CD4-positive, alpha-beta memory T cell (primary cell): ENCODE results near the gene PLAC8. TPM values are rescaled to one million over a fixed set of nuclear protein-coding genes. Genes with fewer than 3 reads are reported as not detected.
A peak's percentile ranks its signal among the peaks of the same experiment; 100 is the strongest.
"Not testable (repeated sequence)": the region's sequence is repeated elsewhere in the genome, so short reads cannot be mapped to it uniquely, and the experiment has no call there.

ENCODE experiments used
- CTCF ChIA-PET: fragments of 350-600 bp; sonication (Branson Sonifier 250); formaldehyde crosslinking; loops from one replicate; lab custom pipeline; 2021; ENCODE audit warnings: inconsistent platforms; ENCODE audit not compliant: partially characterized antibody; lab: Charles Lee
- POLR2A ChIA-PET: fragments of 350-600 bp; sonication (Branson Sonifier 250); formaldehyde crosslinking; loops from one replicate; lab custom pipeline; 2021; ENCODE audit not compliant: partially characterized antibody; lab: Charles Lee
- DNase-seq, 5 donors: peaks; one replicate each; pipeline versions ENCODE4 v3.0.0 to v3.0.0-alpha.2; 2020 to 2022; ENCODE audit warnings: mixed read lengths in 1 of 5
- H3K27ac ChIP-seq: one replicate; pipeline ENCODE4 v1.7.0; 2013; ENCODE audit warnings: low read depth, low read length
- H3K27me3 ChIP-seq: 2 replicates; pipeline ENCODE4 v1.7.0; 2013; ENCODE audit warnings: mild to moderate bottlenecking, low read length, moderate library complexity; ENCODE audit not compliant: insufficient read depth
- H3K36me3 ChIP-seq: 2 replicates; pipeline ENCODE4 v1.7.0; 2013; ENCODE audit warnings: mild to moderate bottlenecking, low read length, moderate library complexity; ENCODE audit not compliant: insufficient read depth
- H3K4me1 ChIP-seq: 2 replicates; pipeline ENCODE4 v1.7.0; 2013; ENCODE audit warnings: mild to moderate bottlenecking, low read length, moderate library complexity; ENCODE audit not compliant: insufficient read depth
- H3K4me3 ChIP-seq, 2 donors: one replicate each; pipeline ENCODE4 v1.7.0; 2013; ENCODE audit warnings: low read length in 2 of 2, mild to moderate bottlenecking in 1 of 2
- H3K9me3 ChIP-seq, 2 donors: one replicate each; pipeline ENCODE4 v1.7.0; 2013; ENCODE audit warnings: low read length in 2 of 2, control low read depth in 1 of 2; ENCODE audit not compliant: control insufficient read depth in 1 of 2
- H3K27ac Mint-ChIP-seq, 7 donors: one replicate each; pipeline ENCODE4 v1.8.0; 2020 to 2021; ENCODE audit warnings: mixed read lengths in 7 of 7, mild to moderate bottlenecking in 6 of 7, inconsistent platforms in 3 of 7, moderate library complexity in 3 of 7
- H3K27me3 Mint-ChIP-seq, 2 donors: one replicate each; pipeline ENCODE4 v1.8.0; 2020 to 2021; ENCODE audit warnings: mixed read lengths in 2 of 2
- H3K36me3 Mint-ChIP-seq, 2 donors: one replicate each; pipeline ENCODE4 v1.8.0; 2020 to 2021; ENCODE audit warnings: mixed read lengths in 2 of 2, inconsistent platforms in 1 of 2, mild to moderate bottlenecking in 1 of 2
- H3K4me1 Mint-ChIP-seq, 4 donors: one replicate each; pipeline ENCODE4 v1.8.0; 2020 to 2021; ENCODE audit warnings: mixed read lengths in 4 of 4, mild to moderate bottlenecking in 1 of 4
- H3K4me3 Mint-ChIP-seq, 8 donors: one replicate each; pipeline ENCODE4 v1.8.0; 2020 to 2021; ENCODE audit warnings: mixed read lengths in 8 of 8, mild to moderate bottlenecking in 7 of 8, moderate library complexity in 6 of 8, inconsistent platforms in 3 of 8
- H3K9me3 Mint-ChIP-seq, 8 donors: one replicate each; pipeline ENCODE4 v1.8.0; 2020 to 2021; ENCODE audit warnings: mixed read lengths in 8 of 8, mild to moderate bottlenecking in 5 of 8, inconsistent platforms in 3 of 8, moderate library complexity in 1 of 8
- intact Hi-C: fragments of 100-400 bp; cut with micrococcal nuclease; formaldehyde crosslinking; loops from one replicate; pipeline ENCODE4 v1.15.1; 2023
- polyA plus RNA-seq, 2 donors: library from polyadenylated mRNA; unstranded; fragments of 300-500 nt; fragmentation: Illumina TruSeq; gene quantifications; one replicate each; pipeline ENCODE4 v1.2.3, GENCODE V29; 2021
- total RNA-seq, 2 experiments: library from RNA; stranded (reverse); gene quantifications; one replicate each; pipeline ENCODE4 v1.2.3, GENCODE V29; 2021

Gene PLAC8
- total and polyA plus RNA-seq, 4 experiments from 2014 or later = 148 to 424 (median 264) TPM

DNA sequence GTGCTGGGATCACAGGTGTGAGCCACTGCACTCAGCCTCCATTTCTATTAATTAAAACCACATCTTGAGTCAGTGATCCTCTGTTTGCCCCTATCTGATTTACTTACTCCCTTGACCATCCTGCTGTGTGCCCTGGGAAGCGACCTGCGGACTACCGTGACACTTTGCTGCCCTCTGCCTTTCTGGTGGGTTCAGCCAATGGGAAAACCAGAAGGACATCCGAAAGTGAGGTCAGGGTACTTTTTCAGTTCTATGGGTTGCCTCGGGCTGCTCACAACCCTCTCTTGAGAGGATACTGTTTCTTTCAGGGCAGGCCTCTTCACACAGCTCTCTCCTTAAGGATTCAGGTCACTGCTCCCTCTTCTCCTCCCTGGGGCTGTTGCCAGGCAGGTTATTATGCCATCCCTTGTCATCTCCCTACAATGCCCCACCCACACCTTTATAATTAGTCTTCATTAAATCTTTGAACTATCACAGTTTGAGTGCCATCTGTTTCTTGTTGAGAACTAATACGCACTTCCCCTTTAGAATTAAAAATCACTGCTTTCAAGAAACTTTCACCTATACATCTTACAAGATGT, 21.4 kb downstream of the PLAC8 start:
- DNase-seq = no peak
- Mint-ChIP-seq H3K4me3 (no peak overlapping the region), H3K9me3 (no peaks in the 10 kb centered on the region), H3K27ac (peak overlapping the region in 6 of 7 donors; percentile 17 to 79 (median 34)), H3K4me1 (peaks cover 21 to 52% (median 35%) of the 10 kb centered on the region in 4 donors), H3K36me3 (peaks cover 70 to 85% of the 10 kb centered on the region in 2 donors), H3K27me3 (no peaks in the 10 kb centered on the region)
- ChIA-PET POLR2A (interaction anchor here (1.0 to 1.8 kb wide), 2 partner anchors 9 to 17 kb away, joined by 3 to 5 read pairs; no protein-coding TSS in a partner anchor), CTCF (interaction anchor here (0.9 to 2.3 kb wide), 5 partner anchors 9 to 20 kb away, joined by 3 to 9 read pairs (median 7); no protein-coding TSS in a partner anchor)
- peaks cover 15% of the 10 kb centered on the region for H3K4me1 ChIP-seq
- H3K27ac ChIP-seq = no peak overlapping the region
- no peaks in the 10 kb centered on the region for H3K27me3 ChIP-seq
- intact Hi-C loops = no loop called here
- no peak overlapping the region for H3K4me3 ChIP-seq
- H3K9me3 ChIP-seq = no peaks in the 10 kb centered on the region
- peaks cover 70% of the 10 kb centered on the region for H3K36me3 ChIP-seq

GRCh38 chr4:83089410-83090157, 24.9 kb downstream of the PLAC8 start:
- Mint-ChIP-seq H3K4me3 (no peak overlapping the region), H3K27ac (peak overlapping the region in 5 of 7 donors; percentile 0 to 49 (median 38)), H3K9me3 (peaks cover 0 to 2% (median 0%) of the 10 kb centered on the region in 8 donors), H3K36me3 (peaks cover 51 to 76% of the 10 kb centered on the region in 2 donors), H3K27me3 (no peaks in the 10 kb centered on the region), H3K4me1 (peaks cover 18 to 34% (median 28%) of the 10 kb centered on the region in 4 donors)
- intact Hi-C loops = no loop called here
- Histone ChIP-seq H3K4me3 (no peak overlapping the region), H3K27ac (no peak overlapping the region), H3K36me3 (peaks cover 43% of the 10 kb centered on the region), H3K27me3 (no peaks in the 10 kb centered on the region), H3K9me3 (no peaks in the 10 kb centered on the region), H3K4me1 (peaks cover 8% of the 10 kb centered on the region)
- no peak for DNase-seq
- POLR2A ChIA-PET = no interaction called here
- CTCF ChIA-PET = interaction anchor here (1.0 to 1.2 kb wide), 2 partner anchors 8 to 171 kb away, joined by 3 read pairs; no protein-coding TSS in a partner anchor

GRCh38 chr4:83084956-83085355, 29.6 kb downstream of the PLAC8 start:
- peaks cover 28 to 44% (median 38%) of the 10 kb centered on the region in 4 donors for H3K4me1 Mint-ChIP-seq
- peaks cover 29 to 43% of the 10 kb centered on the region in 2 donors for H3K36me3 Mint-ChIP-seq
- intact Hi-C loops = loop anchor here (1.0 to 2.0 kb wide), 4 partner anchors 11 to 168 kb away; no protein-coding TSS in a partner anchor
- H3K9me3 Mint-ChIP-seq, H3K4me3 ChIP-seq, DNase-seq, H3K27ac ChIP-seq, H3K36me3 ChIP-seq, H3K9me3 ChIP-seq, H3K27me3 ChIP-seq, H3K27me3 Mint-ChIP-seq: not testable (repeated sequence)
- ChIA-PET CTCF (interaction anchor here (0.6 to 5.0 kb wide), 22 partner anchors 7 to 213 kb away, joined by 3 to 76 read pairs (median 5); partner anchors contain the start of gene PLAC8), POLR2A (interaction anchor here (0.7 to 6.1 kb wide), 12 partner anchors 10 to 199 kb away, joined by 3 to 88 read pairs (median 4); partner anchors contain the start of genes COPS4, PLAC8 and THAP9)
- H3K27ac Mint-ChIP-seq = peak overlapping the region in 4 of 7 donors; percentile 9 to 74 (median 74)
- peak overlapping the region in 2 of 8 donors; percentile 7 to 35 for H3K4me3 Mint-ChIP-seq
- H3K4me1 ChIP-seq = peaks cover 30% of the 10 kb centered on the region

DNA sequence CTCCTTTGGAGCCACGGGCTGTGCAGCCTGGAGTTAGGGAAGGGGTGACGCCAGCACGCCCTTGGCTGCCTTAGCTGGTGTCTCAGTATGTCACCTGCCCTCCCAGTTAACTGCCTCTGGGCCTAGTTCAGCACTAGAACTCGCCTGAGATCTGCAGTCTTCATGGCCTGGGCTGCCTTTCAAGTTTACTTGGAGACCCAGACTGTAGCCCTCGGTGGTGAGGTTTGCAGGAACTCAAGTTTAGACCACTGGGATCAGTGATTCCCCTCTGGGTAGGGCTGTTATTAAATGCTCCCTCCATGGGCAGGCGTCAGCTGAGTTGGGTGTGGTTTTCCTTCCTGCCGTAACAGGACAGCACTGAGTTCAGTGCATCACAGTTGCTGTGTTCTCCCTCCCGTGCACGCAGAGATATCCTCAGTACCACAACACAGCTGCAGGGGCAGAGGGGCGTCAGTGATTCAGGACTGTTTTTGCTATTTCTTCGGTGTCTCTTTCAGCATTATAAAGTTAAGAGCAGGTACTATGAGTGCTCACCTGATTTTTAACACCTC, 30.5 kb downstream of the PLAC8 start:
- peak; percentile 75 to 83 (median 78) for DNase-seq
- peaks cover 25 to 36% of the 10 kb centered on the region in 2 donors for H3K36me3 Mint-ChIP-seq
- peaks cover 27 to 39% (median 34%) of the 10 kb centered on the region in 4 donors for H3K4me1 Mint-ChIP-seq
- CTCF ChIA-PET = interaction anchor here (0.6 to 5.0 kb wide), 22 partner anchors 8 to 197 kb away, joined by 3 to 76 read pairs (median 5); partner anchors contain the start of gene PLAC8
- Histone ChIP-seq H3K36me3 (peaks cover 3% of the 10 kb centered on the region), H3K4me3 (no peak overlapping the region), H3K4me1 (peaks cover 30% of the 10 kb centered on the region), H3K27me3 (no peaks in the 10 kb centered on the region), H3K9me3 (no peaks in the 10 kb centered on the region), H3K27ac (peak overlapping the region; percentile 45)
- H3K27ac Mint-ChIP-seq = peak overlapping the region; percentile 77 to 97 (median 92)
- H3K9me3 Mint-ChIP-seq = peaks cover 0 to 9% (median under 1%) of the 10 kb centered on the region in 8 donors
- intact Hi-C loops = loop anchor here (1.0 to 2.0 kb wide), 4 partner anchors 10 to 169 kb away; no protein-coding TSS in a partner anchor
- POLR2A ChIA-PET = interaction anchor here (0.7 to 6.1 kb wide), 20 partner anchors 8 to 401 kb away, joined by 3 to 88 read pairs (median 4); partner anchors contain the start of genes ABRAXAS1, COPS4, COQ2 and PLAC8
- peak overlapping the region in 7 of 8 donors; percentile 43 to 73 (median 73) for H3K4me3 Mint-ChIP-seq
- no peaks in the 10 kb centered on the region for H3K27me3 Mint-ChIP-seq

DNA sequence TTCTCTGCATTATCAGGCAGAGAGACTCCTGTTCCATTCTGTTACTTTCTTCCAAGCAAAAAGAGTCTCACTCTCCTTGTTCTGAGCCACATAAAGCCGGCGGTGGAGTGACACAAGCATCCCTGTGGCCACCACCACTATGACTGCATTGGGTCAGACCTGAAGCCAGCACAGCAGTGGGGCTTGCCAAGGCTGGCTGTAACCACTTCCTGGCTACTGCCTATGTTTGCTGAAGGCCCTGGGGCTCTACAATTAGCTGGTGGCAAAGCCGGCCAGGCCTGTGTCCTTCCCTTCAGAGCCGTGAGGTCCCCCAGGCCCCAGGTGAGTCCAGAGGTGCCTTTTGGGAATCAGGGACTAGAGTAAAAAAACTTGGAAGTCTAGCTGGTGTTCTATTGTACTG, 31.8 kb downstream of the PLAC8 start:
- Mint-ChIP-seq H3K9me3 (peaks cover 0 to 9% (median under 1%) of the 10 kb centered on the region in 8 donors), H3K27me3 (no peaks in the 10 kb centered on the region), H3K4me1 (peaks cover 23 to 33% (median 26%) of the 10 kb centered on the region in 4 donors), H3K27ac (peak overlapping the region; percentile 62 to 97 (median 92)), H3K36me3 (peaks cover 18 to 26% of the 10 kb centered on the region in 2 donors), H3K4me3 (no peak overlapping the region)
- Histone ChIP-seq H3K27ac (no peak overlapping the region), H3K4me1 (peaks cover 30% of the 10 kb centered on the region), H3K27me3 (no peaks in the 10 kb centered on the region), H3K36me3 (no peaks in the 10 kb centered on the region), H3K4me3 (no peak overlapping the region), H3K9me3 (no peaks in the 10 kb centered on the region)
- intact Hi-C loops = no loop called here
- ChIA-PET POLR2A (interaction anchor here (0.9 to 6.1 kb wide), 8 partner anchors 8 to 202 kb away, joined by 3 to 88 read pairs (median 6); partner anchors contain the start of genes COQ2 and PLAC8), CTCF (interaction anchor here (0.5 to 5.0 kb wide), 7 partner anchors 10 to 178 kb away, joined by 3 to 76 read pairs (median 18); no protein-coding TSS in a partner anchor)
- no peak for DNase-seq

DNA sequence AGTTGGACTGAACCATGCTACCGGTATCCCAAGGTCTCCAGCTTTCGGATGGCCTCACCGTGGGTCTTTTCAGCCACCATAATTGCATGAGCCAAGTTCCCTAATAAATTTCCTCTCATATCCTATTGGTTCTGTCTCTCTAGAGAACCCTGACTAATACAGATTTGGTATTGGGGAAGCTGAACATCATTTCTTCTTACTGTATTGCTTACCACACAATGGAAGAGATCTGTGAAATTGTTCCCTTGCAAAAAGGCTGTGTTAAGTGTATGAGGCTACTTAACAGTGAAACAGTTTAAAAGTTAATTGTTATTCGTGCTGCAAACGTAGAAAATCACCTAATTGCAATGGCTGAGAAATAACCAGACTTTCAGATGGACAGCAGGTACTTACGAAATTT, 34.0 kb downstream of the PLAC8 start:
- Histone ChIP-seq H3K36me3 (peaks cover 5% of the 10 kb centered on the region), H3K4me1 (peaks cover 30% of the 10 kb centered on the region), H3K9me3 (no peaks in the 10 kb centered on the region), H3K27ac (no peak overlapping the region), H3K27me3 (no peaks in the 10 kb centered on the region), H3K4me3 (no peak overlapping the region)
- intact Hi-C loops = no loop called here
- ChIA-PET CTCF (interaction anchor here (0.9 to 5.0 kb wide), 2 partner anchors 30 to 202 kb away, joined by 5 to 76 read pairs; no protein-coding TSS in a partner anchor), POLR2A (interaction anchor here (1.7 to 6.1 kb wide), 2 partner anchors 31 to 204 kb away, joined by 5 to 88 read pairs; partner anchors contain the start of genes COQ2 and PLAC8)
- Mint-ChIP-seq H3K27me3 (no peaks in the 10 kb centered on the region), H3K36me3 (peaks cover 21 to 25% of the 10 kb centered on the region in 2 donors), H3K9me3 (peaks cover 0 to 9% (median under 1%) of the 10 kb centered on the region in 8 donors), H3K27ac (peak overlapping the region in 3 of 7 donors; percentile 14 to 59 (median 37)), H3K4me3 (no peak overlapping the region), H3K4me1 (peaks cover 18 to 34% (median 25%) of the 10 kb centered on the region in 4 donors)
- DNase-seq = no peak
